ENCODE data around the gene CBARP. TPM values are rescaled to one million over a fixed set of nuclear protein-coding genes. Genes with fewer than 3 reads are reported as not detected.

Gene CBARP
- total RNA-seq, 1 donor from 2014 or later: 2.9 TPM

- Histone ChIP-seq H3K27me3 (ENCODE audit: control insufficient read depth, insufficient read depth, low read length) (no peaks in the 10 kb centered on the region), H3K36me3 (ENCODE audit: control insufficient read depth, insufficient read depth, low read length) (peaks cover 2% of the 10 kb centered on the region), H3K4me3 (ENCODE audit: low read depth, low read length) (peak overlapping the region; percentile 61)
- no peak for DNase-seq (ENCODE audit: low read depth)
- no peak for TF ChIP-seq CTCF (IDR thresholded peaks at IDR 0.05; ENCODE audit: insufficient read depth, low read length, severe bottlenecking)
- FAIRE-seq: no peak
Measured at GRCh38 chr19:1237027-1237659, 662 bp downstream of the CBARP start.

- Histone ChIP-seq H3K4me3 (ENCODE audit: low read depth, low read length) (peak overlapping the region; percentile 61), H3K27me3 (ENCODE audit: control insufficient read depth, insufficient read depth, low read length) (no peaks in the 10 kb centered on the region), H3K36me3 (ENCODE audit: control insufficient read depth, insufficient read depth, low read length) (peaks cover 2% of the 10 kb centered on the region)
- FAIRE-seq (no peak), DNase-seq (ENCODE audit: low read depth) (no peak)
- TF ChIP-seq CTCF (IDR thresholded peaks at IDR 0.05; ENCODE audit: insufficient read depth, low read length, severe bottlenecking): no peak
Measured at GRCh38 chr19:1236576-1236975, 1.2 kb downstream of the CBARP start.

GRCh38 chr19:1235625-1236538 lies 1.9 kb downstream of the CBARP start:
- no peaks in the 10 kb centered on the region for H3K27me3 ChIP-seq (ENCODE audit: control insufficient read depth, insufficient read depth, low read length)
- no peak overlapping the region for H3K4me3 ChIP-seq (ENCODE audit: low read depth, low read length)
- H3K36me3 ChIP-seq (ENCODE audit: control insufficient read depth, insufficient read depth, low read length): peaks cover 2% of the 10 kb centered on the region
- FAIRE-seq (no peak), DNase-seq (ENCODE audit: low read depth) (no peak)
- TF ChIP-seq CTCF (IDR thresholded peaks at IDR 0.05; ENCODE audit: insufficient read depth, low read length, severe bottlenecking): no peak

GRCh38 chr19:1234955-1235380 lies 2.8 kb downstream of the CBARP start:
- Histone ChIP-seq H3K36me3 (ENCODE audit: control insufficient read depth, insufficient read depth, low read length) (peaks cover 2% of the 10 kb centered on the region), H3K4me3 (ENCODE audit: low read depth, low read length) (no peak overlapping the region), H3K27me3 (ENCODE audit: control insufficient read depth, insufficient read depth, low read length) (no peaks in the 10 kb centered on the region)
- no peak for TF ChIP-seq CTCF (IDR thresholded peaks at IDR 0.05; ENCODE audit: insufficient read depth, low read length, severe bottlenecking)
- FAIRE-seq: no peak
- no peak for DNase-seq (ENCODE audit: low read depth)

GRCh38 chr19:1234051-1234954 lies 3.5 kb downstream of the CBARP start:
- Histone ChIP-seq H3K4me3 (ENCODE audit: low read depth, low read length) (no peak overlapping the region), H3K27me3 (ENCODE audit: control insufficient read depth, insufficient read depth, low read length) (no peaks in the 10 kb centered on the region), H3K36me3 (ENCODE audit: control insufficient read depth, insufficient read depth, low read length) (peaks cover 2% of the 10 kb centered on the region)
- no peak for DNase-seq (ENCODE audit: low read depth)
- no peak for FAIRE-seq
- TF ChIP-seq CTCF (IDR thresholded peaks at IDR 0.05; ENCODE audit: insufficient read depth, low read length, severe bottlenecking): no peak
